IMR-90 (cell line): ENCODE measurements around the gene SELENOV. TPM values are rescaled to one million over a fixed set of nuclear protein-coding genes. Genes with fewer than 3 reads are reported as not detected.

ENCODE experiments used
- ATAC-seq: fragments of 200-7000 bp; cut with Tn5 transposase; 2 replicates; pipeline ENCODE4 v1.9.1; 2020; ENCODE audit warnings: low read depth, mild to moderate bottlenecking, moderate library complexity
- BruUV-seq: library from RNA; stranded (reverse); fragments of 400-500 nt; replicated peaks from 2 replicates; lab custom pipeline; 2021; lab: Mats Ljungman, UMichigan
- CTCF ChIA-PET: fragments of 300-600 bp; formaldehyde crosslinking; extraction: SDS; loops from one replicate; lab custom pipeline; 2021; ENCODE audit warnings: antibody characterized with exemption; lab: Yijun Ruan, JAX
- POLR2A ChIA-PET: fragments of 300-600 bp; sonication (Branson Sonifier 250); formaldehyde crosslinking; loops from one replicate; lab custom pipeline; 2022; ENCODE audit warnings: antibody characterized with exemption; ENCODE audit not compliant: unreplicated experiment; lab: Charles Lee
- DNase-seq: peaks from one replicate; pipeline ENCODE4 v3.0.0; 2013
- H2AFZ ChIP-seq: replicated peaks from 2 replicates; pipeline ENCODE3; 2013; ENCODE audit warnings: low read length, mild to moderate bottlenecking; ENCODE audit not compliant: poor library complexity
- H2AK5ac ChIP-seq: 2 replicates; pipeline ENCODE4 v1.6.1; 2013; ENCODE audit warnings: low read depth, low read length, inconsistent platforms
- H2AK9ac ChIP-seq: replicated peaks from 2 replicates; pipeline ENCODE3; 2013; ENCODE audit warnings: mild to moderate bottlenecking, low read depth, low read length, moderate library complexity; ENCODE audit not compliant: poor library complexity
- H2BK120ac ChIP-seq: 2 replicates; pipeline ENCODE4 v1.6.1; 2013; ENCODE audit warnings: low read depth, low read length, inconsistent platforms
- H2BK15ac ChIP-seq: 3 replicates; pipeline ENCODE4 v1.6.1; 2013; ENCODE audit warnings: low read depth, low read length, inconsistent platforms
- H2BK20ac ChIP-seq: 2 replicates; pipeline ENCODE4 v1.6.1; 2013; ENCODE audit warnings: low read depth, mild to moderate bottlenecking, inconsistent platforms, low read length, moderate library complexity
- H2BK5ac ChIP-seq: 2 replicates; pipeline ENCODE4 v1.6.1; 2013; ENCODE audit warnings: mild to moderate bottlenecking, low read depth, low read length, inconsistent platforms; ENCODE audit not compliant: poor library complexity, severe bottlenecking
- H3K14ac ChIP-seq: replicated peaks from 2 replicates; pipeline ENCODE4 v1.6.1; 2013; ENCODE audit warnings: low read depth, low read length, inconsistent platforms
- H3K18ac ChIP-seq: 2 replicates; pipeline ENCODE4 v1.6.1; 2013; ENCODE audit warnings: low read depth, low read length, control low read depth
- H3K23ac ChIP-seq: 2 replicates; pipeline ENCODE4 v1.6.1; 2013; ENCODE audit warnings: low read depth, low read length, inconsistent platforms
- H3K27ac ChIP-seq: 2 replicates; pipeline ENCODE4 v1.5.1; 2013; ENCODE audit warnings: mild to moderate bottlenecking, control low read depth, low read length; ENCODE audit not compliant: insufficient read depth
- H3K27me3 ChIP-seq: 2 replicates; pipeline ENCODE4 v1.6.1; 2013; ENCODE audit warnings: low read length; ENCODE audit not compliant: control insufficient read depth, insufficient read depth
- H3K36me3 ChIP-seq: 2 replicates; pipeline ENCODE4 v1.6.1; 2013; ENCODE audit warnings: low read length, mixed read lengths; ENCODE audit not compliant: control insufficient read depth, insufficient read depth
- H3K4ac ChIP-seq: 2 replicates; pipeline ENCODE4 v1.6.1; 2013; ENCODE audit warnings: low read depth, low read length, inconsistent platforms
- H3K4me1 ChIP-seq: 2 replicates; pipeline ENCODE4 v1.6.1; 2013; ENCODE audit warnings: low read length, mixed read lengths; ENCODE audit not compliant: control insufficient read depth, insufficient read depth
- H3K4me2 ChIP-seq: 2 replicates; pipeline ENCODE4 v1.6.1; 2013; ENCODE audit warnings: low read depth, mild to moderate bottlenecking, control low read depth, low read length, moderate library complexity
- H3K4me3 ChIP-seq: 2 replicates; pipeline ENCODE4 v1.5.1; 2013; ENCODE audit warnings: low read depth, mild to moderate bottlenecking, control low read depth, low read length, moderate library complexity; ENCODE audit not compliant: insufficient read depth
- H3K56ac ChIP-seq: 2 replicates; pipeline ENCODE4 v1.6.1; 2013; ENCODE audit warnings: low read length, inconsistent platforms; ENCODE audit not compliant: insufficient read depth; ENCODE audit errors: extremely low read depth
- H3K79me1 ChIP-seq, 2 experiments: 2 replicates each; pipeline ENCODE4 v1.6.1; 2013; ENCODE audit warnings: low read length in 2 of 2, inconsistent platforms in 1 of 2, low read depth in 1 of 2
- H3K9ac ChIP-seq: 2 replicates; pipeline ENCODE4 v1.6.1; 2013; ENCODE audit warnings: low read depth, low read length, control low read depth
- H3K9me1 ChIP-seq: 2 replicates; pipeline ENCODE4 v1.6.1; 2013; ENCODE audit warnings: low read length, inconsistent platforms; ENCODE audit not compliant: insufficient read depth
- H3K9me3 ChIP-seq: 2 replicates; pipeline ENCODE4 v1.6.1; 2013; ENCODE audit warnings: low read length; ENCODE audit not compliant: control insufficient read depth, insufficient read depth
- H4K20me1 ChIP-seq: 2 replicates; pipeline ENCODE4 v1.6.1; 2013; ENCODE audit warnings: low read length, inconsistent platforms; ENCODE audit not compliant: insufficient read depth
- H4K5ac ChIP-seq: 2 replicates; pipeline ENCODE4 v1.6.1; 2013; ENCODE audit warnings: mild to moderate bottlenecking, low read depth, low read length, control low read depth
- H4K8ac ChIP-seq, 2 experiments: 2 replicates each; pipeline ENCODE4 v1.6.1; 2013; ENCODE audit warnings: low read depth in 2 of 2, low read length in 2 of 2, control low read depth in 1 of 2, inconsistent platforms in 1 of 2
- H4K91ac ChIP-seq: 2 replicates; pipeline ENCODE4 v1.6.1; 2013; ENCODE audit warnings: low read depth, low read length, inconsistent platforms; ENCODE audit not compliant: insufficient read depth
- CEBPB ChIP-seq: IDR thresholded peaks from 2 replicates; pipeline ENCODE4 v1.6.1; 2012; ENCODE audit warnings: low read depth, low read length, improper control_type of control experiment
- CHD1 ChIP-seq: IDR thresholded peaks from 2 replicates; pipeline ENCODE4 v1.6.1; 2012; ENCODE audit warnings: low read depth, low read length, improper control_type of control experiment
- MAZ ChIP-seq: IDR thresholded peaks from 2 replicates; pipeline ENCODE4 v1.6.1; 2012; ENCODE audit warnings: low read depth, mild to moderate bottlenecking, low read length, improper control_type of control experiment, moderate library complexity, borderline replicate concordance
- MXI1 ChIP-seq: IDR thresholded peaks from 2 replicates; pipeline ENCODE4 v1.6.1; 2012; ENCODE audit warnings: low read depth, mild to moderate bottlenecking, low read length, moderate library complexity, borderline replicate concordance
- POLR2A ChIP-seq: IDR thresholded peaks from 2 replicates; pipeline ENCODE4 v1.6.1; 2012; ENCODE audit warnings: mild to moderate bottlenecking, low read depth, low read length
- WGBS, 2 experiments: methylation state at CpG; one replicate each; pipeline versions ENCODE4 v1.1.5 to v1.1.7; 2013; ENCODE audit warnings: missing lambda C conversion rate in 2 of 2; ENCODE audit not compliant: insufficient read length in 1 of 2; ENCODE audit errors: extremely low coverage in 2 of 2; 5-methylcytosine and 5-hydroxymethylcytosine counted together
- dilution Hi-C: fragments of 300-500 bp; cut with HindIII; formaldehyde crosslinking; loops from one replicate; pipeline ENCODE4 v1.14.3; 2018; ENCODE audit warnings: low sequenced_read_pairs; ENCODE audit not compliant: unreplicated experiment
- in situ Hi-C: fragments of 300-500 bp; cut with MboI; formaldehyde crosslinking; loops from 3 replicates; pipeline ENCODE4 v1.14.3; 2019; ENCODE audit warnings: low sequenced_read_pairs, inconsistent platforms, mixed read lengths
- intact Hi-C: fragments of 100-400 bp; cut with micrococcal nuclease; formaldehyde crosslinking; loops from 2 replicates; pipeline ENCODE4 v1.10.0; 2022
- polyA plus RNA-seq, 3 experiments: library from polyadenylated mRNA; depleted of rRNA; stranded (reverse); fragments of >200 nt; gene quantifications; 2 replicates each; pipeline ENCODE4 v1.2.3, GENCODE V29; 2012; ENCODE audit warnings: low replicate concordance in 1 of 3
- total RNA-seq: library from RNA; depleted of rRNA; stranded (reverse); fragments of >200 nt; gene quantifications from 2 replicates; pipeline ENCODE4 v1.2.3, GENCODE V29; 2012
- TF ChIP-seq, protein P1 (sequence below): conservative IDR thresholded peaks from 2 replicates; pipeline ENCODE4 v1.5.1; 2012; ENCODE audit warnings: mild to moderate bottlenecking, low read depth, low read length, improper control_type of control experiment

Gene SELENOV
- total and polyA plus RNA-seq, 2 of the 4 experiments (the other 2 are of a cell fraction) = not detected

DNA sequence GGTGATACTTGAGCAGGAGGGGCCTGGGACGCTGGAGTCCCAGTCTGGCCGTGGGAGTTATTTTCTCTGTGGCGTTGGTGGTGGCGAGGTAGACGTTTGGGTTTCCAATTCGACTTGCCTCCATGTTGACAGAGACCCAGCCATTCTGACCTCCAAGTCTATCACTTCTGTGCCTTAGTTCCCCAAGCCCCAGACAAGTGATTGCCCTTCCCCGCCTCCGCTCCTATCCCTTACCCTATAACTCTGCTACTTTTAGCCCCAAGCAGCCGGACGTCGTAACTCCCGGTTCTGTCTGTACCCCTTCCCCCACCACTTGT, 33.8 kb upstream of the SELENOV start:
- intact Hi-C loops = loop anchor here (2.0 kb wide), 1 partner anchor 52 kb away; the partner anchor contains the start of gene EID2B
- in situ Hi-C loops = no loop called here
- Histone ChIP-seq H2BK15ac (no peak overlapping the region), H2BK5ac (no peak overlapping the region), H2BK20ac (no peak overlapping the region), H3K56ac (peak overlapping the region; percentile 65), H3K14ac (peak overlapping the region; percentile 83; the same call in 1 of the 2 replicates), H3K4me1 (peaks cover 9% of the 10 kb centered on the region), H3K79me1 (peaks cover 25 to 32% of the 10 kb centered on the region in 2 experiments), H3K9ac (peak overlapping the region; percentile 81), H3K36me3 (peaks cover 14% of the 10 kb centered on the region), H3K4me3 (peak overlapping the region; percentile 75), H3K27ac (peak overlapping the region; percentile 67), H4K5ac (no peak overlapping the region), H4K8ac (peak overlapping the region; percentile 90 to 99), H3K18ac (no peak overlapping the region), H3K9me1 (no peaks in the 10 kb centered on the region), H2AK9ac (peak overlapping the region; percentile 96), H4K20me1 (peaks cover 11% of the 10 kb centered on the region; the same call in 1 of the 2 replicates), H2AK5ac (peak overlapping the region; percentile 70), H2AFZ (peak overlapping the region; percentile 98), H3K4me2 (peak overlapping the region; percentile 87), H3K23ac (peak overlapping the region; percentile 73; the same call in 1 of the 2 replicates), H3K9me3 (no peaks in the 10 kb centered on the region), H4K91ac (peak overlapping the region; percentile 50; the same call in 1 of the 2 replicates), H3K4ac (peak overlapping the region; percentile 81), H2BK120ac (no peak overlapping the region), H3K27me3 (no peaks in the 10 kb centered on the region)
- 0 out of 2 replicates have a peak, but pooled peaks have one; percentile 1 for ATAC-seq
- 0% methylated on average over 6 of the region's 12 CpGs; no CpG with 5 or more reads in 1 of the 2 experiments for WGBS, 2 experiments
- DNase-seq = no peak
- dilution Hi-C loops = no loop called here
- BruUV-seq = no TSS peak
- TF ChIP-seq CEBPB (no peak), POLR2A (no peak), MXI1 (no peak), CHD1 (no peak), MAZ (no peak)
- TF ChIP-seq, protein P1, sequence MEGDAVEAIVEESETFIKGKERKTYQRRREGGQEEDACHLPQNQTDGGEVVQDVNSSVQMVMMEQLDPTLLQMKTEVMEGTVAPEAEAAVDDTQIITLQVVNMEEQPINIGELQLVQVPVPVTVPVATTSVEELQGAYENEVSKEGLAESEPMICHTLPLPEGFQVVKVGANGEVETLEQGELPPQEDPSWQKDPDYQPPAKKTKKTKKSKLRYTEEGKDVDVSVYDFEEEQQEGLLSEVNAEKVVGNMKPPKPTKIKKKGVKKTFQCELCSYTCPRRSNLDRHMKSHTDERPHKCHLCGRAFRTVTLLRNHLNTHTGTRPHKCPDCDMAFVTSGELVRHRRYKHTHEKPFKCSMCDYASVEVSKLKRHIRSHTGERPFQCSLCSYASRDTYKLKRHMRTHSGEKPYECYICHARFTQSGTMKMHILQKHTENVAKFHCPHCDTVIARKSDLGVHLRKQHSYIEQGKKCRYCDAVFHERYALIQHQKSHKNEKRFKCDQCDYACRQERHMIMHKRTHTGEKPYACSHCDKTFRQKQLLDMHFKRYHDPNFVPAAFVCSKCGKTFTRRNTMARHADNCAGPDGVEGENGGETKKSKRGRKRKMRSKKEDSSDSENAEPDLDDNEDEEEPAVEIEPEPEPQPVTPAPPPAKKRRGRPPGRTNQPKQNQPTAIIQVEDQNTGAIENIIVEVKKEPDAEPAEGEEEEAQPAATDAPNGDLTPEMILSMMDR = no peak
- ChIA-PET CTCF (no interaction called here), POLR2A (interaction anchor here (1.0 kb wide), 1 partner anchor 45 kb away, joined by 3 read pairs; the partner anchor contains the start of gene RPS16)
